H9 (cell line): ENCODE results near the gene NANOS3. TPM values are rescaled to one million over a fixed set of nuclear protein-coding genes. Genes with fewer than 3 reads are reported as not detected.
A peak's percentile ranks its signal among the peaks of the same experiment; 100 is the strongest.

Experiments
- DNase-seq: peaks from one replicate; pipeline ENCODE4 v3.0.0-alpha.2; 2017
- H2AFZ ChIP-seq: one replicate; pipeline ENCODE4 v1.6.1; 2013; ENCODE audit warnings: mild to moderate bottlenecking, low read length, control low read depth, moderate library complexity
- H2AK5ac ChIP-seq: 2 replicates; pipeline ENCODE4 v1.6.1; 2013; ENCODE audit warnings: low read length, control low read depth, mixed read lengths; ENCODE audit not compliant: insufficient read length
- H2BK120ac ChIP-seq: one replicate; pipeline ENCODE4 v1.6.1; 2013; ENCODE audit warnings: low read depth, mild to moderate bottlenecking, low read length, control low read depth, inconsistent platforms; ENCODE audit not compliant: poor library complexity, severe bottlenecking
- H2BK12ac ChIP-seq: 2 replicates; pipeline ENCODE4 v1.6.1; 2013; ENCODE audit warnings: low read length, control low read depth, mixed read lengths, low read depth; ENCODE audit not compliant: insufficient read length
- H2BK15ac ChIP-seq: 2 replicates; pipeline ENCODE4 v1.6.1; 2013; ENCODE audit warnings: low read depth, low read length, control low read depth
- H2BK20ac ChIP-seq: one replicate; pipeline ENCODE4 v1.6.1; 2013; ENCODE audit warnings: low read depth, mild to moderate bottlenecking, low read length, control low read depth, inconsistent platforms; ENCODE audit not compliant: poor library complexity, severe bottlenecking
- H2BK5ac ChIP-seq: 2 replicates; pipeline ENCODE4 v1.6.1; 2013; ENCODE audit warnings: low read length, control low read depth, mixed read lengths; ENCODE audit not compliant: insufficient read length
- H3K14ac ChIP-seq: 2 replicates; pipeline ENCODE4 v1.6.1; 2013; ENCODE audit warnings: low read length, control low read depth; ENCODE audit not compliant: insufficient read depth
- H3K18ac ChIP-seq: 2 replicates; pipeline ENCODE4 v1.6.1; 2013; ENCODE audit warnings: low read depth, mild to moderate bottlenecking, mixed read lengths, low read length, control low read depth; ENCODE audit not compliant: insufficient read length
- H3K23ac ChIP-seq: 2 replicates; pipeline ENCODE4 v1.6.1; 2013; ENCODE audit warnings: low read length, control low read depth, mixed read lengths, low read depth; ENCODE audit not compliant: insufficient read length
- H3K23me2 ChIP-seq: 2 replicates; pipeline ENCODE4 v1.6.1; 2013; ENCODE audit warnings: low read depth, mild to moderate bottlenecking, mixed read lengths, low read length, control low read depth; ENCODE audit not compliant: insufficient read length, poor library complexity, severe bottlenecking
- H3K27ac ChIP-seq: 2 replicates; pipeline ENCODE4 v1.5.1; 2013; ENCODE audit warnings: low read length, control low read depth, mixed read lengths, low read depth; ENCODE audit not compliant: insufficient read length
- H3K27me3 ChIP-seq: 2 replicates; pipeline ENCODE4 v1.6.1; 2013; ENCODE audit warnings: low read length, control low read depth, inconsistent platforms; ENCODE audit not compliant: insufficient read depth
- H3K4ac ChIP-seq: 2 replicates; pipeline ENCODE4 v1.6.1; 2013; ENCODE audit warnings: low read depth, mild to moderate bottlenecking, control low read depth, inconsistent platforms, low read length, moderate library complexity
- H3K4me1 ChIP-seq: 2 replicates; pipeline ENCODE4 v1.6.1; 2013; ENCODE audit warnings: low read length, control low read depth, inconsistent platforms; ENCODE audit not compliant: insufficient read depth
- H3K4me2 ChIP-seq: 2 replicates; pipeline ENCODE4 v1.6.1; 2013; ENCODE audit warnings: low read length, control low read depth, mixed read lengths; ENCODE audit not compliant: insufficient read length, insufficient read depth
- H3K56ac ChIP-seq: 2 replicates; pipeline ENCODE4 v1.6.1; 2013; ENCODE audit warnings: low read depth, mild to moderate bottlenecking, mixed read lengths, low read length, control low read depth; ENCODE audit not compliant: insufficient read length
- H3K79me1 ChIP-seq: 2 replicates; pipeline ENCODE4 v1.6.1; 2013; ENCODE audit warnings: low read depth, mild to moderate bottlenecking, moderate library complexity, low read length, control low read depth, inconsistent platforms; ENCODE audit not compliant: insufficient read depth, poor library complexity, severe bottlenecking
- H3K79me2 ChIP-seq: 2 replicates; pipeline ENCODE4 v1.6.1; 2013; ENCODE audit warnings: low read length, control low read depth, inconsistent platforms; ENCODE audit not compliant: insufficient read depth
- H3K9ac ChIP-seq: 2 replicates; pipeline ENCODE4 v1.6.1; 2013; ENCODE audit warnings: low read length, control low read depth, mixed read lengths; ENCODE audit not compliant: insufficient read length; ENCODE audit errors: extremely low read depth
- H3K9me3 ChIP-seq: one replicate; pipeline ENCODE4 v1.6.1; 2013; ENCODE audit warnings: low read depth, low read length, inconsistent platforms; ENCODE audit not compliant: control insufficient read depth
- H3T11ph ChIP-seq: one replicate; pipeline ENCODE4 v1.6.1; 2013; ENCODE audit warnings: mild to moderate bottlenecking, low read length, control low read depth, inconsistent platforms
- H4K20me1 ChIP-seq: one replicate; pipeline ENCODE4 v1.6.1; 2013; ENCODE audit not compliant: control insufficient read depth, insufficient read length, insufficient read depth
- H4K5ac ChIP-seq: 2 replicates; pipeline ENCODE4 v1.6.1; 2013; ENCODE audit warnings: low read depth, mild to moderate bottlenecking, mixed read lengths, low read length, control low read depth; ENCODE audit not compliant: insufficient read length
- H4K8ac ChIP-seq: replicated peaks from 2 replicates; pipeline ENCODE4 v1.6.1; 2013; ENCODE audit warnings: low read length, control low read depth, mixed read lengths, low read depth; ENCODE audit not compliant: insufficient read length
- H4K91ac ChIP-seq: 2 replicates; pipeline ENCODE4 v1.6.1; 2013; ENCODE audit warnings: low read depth, mild to moderate bottlenecking, moderate library complexity, mixed read lengths, low read length, control low read depth; ENCODE audit not compliant: insufficient read length
- H3K27ac Mint-ChIP-seq, 3 experiments: 2 replicates in 2 of 3; 3 replicates in 1 of 3; pipeline ENCODE4 v1.8.0; 2020 to 2021; ENCODE audit warnings: mixed read lengths in 3 of 3, mild to moderate bottlenecking in 1 of 3, moderate library complexity in 1 of 3
- H3K27me3 Mint-ChIP-seq: 2 replicates; pipeline ENCODE4 v1.8.0; 2021; ENCODE audit warnings: low read depth, mild to moderate bottlenecking, moderate library complexity, mixed read lengths
- H3K36me3 Mint-ChIP-seq, 3 experiments: 2 replicates in 2 of 3; 3 replicates in 1 of 3; pipeline ENCODE4 v1.8.0; 2020 to 2021; ENCODE audit warnings: low read depth in 3 of 3, mixed read lengths in 3 of 3; ENCODE audit not compliant: insufficient read depth in 1 of 3
- H3K4me1 Mint-ChIP-seq, 2 experiments: 2 replicates each; pipeline ENCODE4 v1.8.0; 2020; ENCODE audit warnings: mixed read lengths in 2 of 2
- H3K4me3 Mint-ChIP-seq, 2 experiments: 2 replicates in 1 of 2; 3 replicates in 1 of 2; pipeline ENCODE4 v1.8.0; 2020 to 2021; ENCODE audit warnings: mild to moderate bottlenecking in 2 of 2, mixed read lengths in 2 of 2, moderate library complexity in 1 of 2
- H3K9me3 Mint-ChIP-seq, 2 experiments: 2 replicates in 1 of 2; 3 replicates in 1 of 2; pipeline ENCODE4 v1.8.0; 2020; ENCODE audit warnings: mild to moderate bottlenecking in 2 of 2, mixed read lengths in 2 of 2, moderate library complexity in 1 of 2
- CTCF ChIP-seq: fragments of 200-600 bp; sonication (generic); conservative IDR thresholded peaks from 3 replicates; pipeline ENCODE4 v1.8.0; 2021; ENCODE audit warnings: antibody characterized with exemption, mild to moderate bottlenecking
- WGBS: extraction: QIAGEN DNeasy Blood & Tissue Kit; methylation state at CpG from one replicate; pipeline ENCODE4 v1.1.7; 2013; ENCODE audit warnings: missing lambda C conversion rate, low lambda C conversion rate, mixed read lengths; ENCODE audit not compliant: insufficient read length; ENCODE audit errors: extremely low coverage; 5-methylcytosine and 5-hydroxymethylcytosine counted together
- total RNA-seq: library from RNA; stranded (reverse); gene quantifications from 2 replicates; pipeline ENCODE4 v1.2.1, GENCODE V29; 2021

The NANOS3 gene
- total RNA-seq, 1 experiment from 2014 or later = not detected

DNA sequence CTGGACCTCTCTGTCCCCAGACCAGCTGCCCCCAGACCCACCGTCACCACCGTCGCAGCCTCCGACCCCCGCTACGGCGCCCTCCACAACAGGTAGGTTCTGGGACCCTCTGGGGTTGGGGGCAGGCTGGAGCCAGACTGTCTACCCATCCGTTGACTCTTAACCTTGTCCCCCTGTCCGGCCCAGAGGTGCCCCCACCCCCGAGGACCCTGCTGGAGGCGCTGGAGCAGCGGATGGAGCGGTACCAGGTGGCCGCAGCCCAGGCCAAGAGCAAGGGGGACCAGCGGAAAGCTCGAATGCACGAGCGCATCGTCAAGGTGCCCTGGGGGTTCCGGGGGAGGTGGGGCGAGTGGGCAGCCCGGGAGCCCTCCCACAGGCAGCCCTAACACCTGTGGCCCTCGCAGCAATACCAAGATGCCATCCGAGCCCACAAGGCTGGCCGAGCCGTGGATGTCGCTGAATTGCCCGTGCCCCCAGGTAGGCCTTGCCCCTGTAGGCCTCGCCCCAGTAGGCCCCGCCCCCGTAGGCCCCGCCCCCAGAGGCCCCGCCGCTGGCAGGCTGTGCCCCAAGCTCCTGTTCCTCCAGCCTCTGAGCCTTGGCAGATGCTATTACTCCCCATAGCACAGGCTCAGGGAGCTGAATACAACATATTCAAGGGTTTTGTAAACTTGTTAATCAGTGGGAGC, 41.9 kb downstream of the NANOS3 start:
- H3K79me2 ChIP-seq = no peaks in the 10 kb centered on the region
- H3K9me3 ChIP-seq = peaks cover 6% of the 10 kb centered on the region
- DNase-seq = peak; percentile 56
- Mint-ChIP-seq H3K27ac (no peak overlapping the region), H3K27me3 (no peaks in the 10 kb centered on the region), H3K36me3 (peaks cover 37 to 83% (median 62%) of the 10 kb centered on the region in 3 experiments), H3K4me1 (no peaks in the 10 kb centered on the region), H3K4me3 (no peak overlapping the region), H3K9me3 (peaks cover 8 to 12% of the 10 kb centered on the region in 2 experiments; a peak in 4 of 5 replicates)
- no peak overlapping the region for H2BK12ac ChIP-seq
- H2AFZ ChIP-seq = no peak overlapping the region
- H4K5ac ChIP-seq = no peak overlapping the region
- no peak overlapping the region for H3K27ac ChIP-seq
- no peak overlapping the region for H3K18ac ChIP-seq
- H3K27me3 ChIP-seq = no peaks in the 10 kb centered on the region
- H2BK5ac ChIP-seq = no peak overlapping the region
- no peak overlapping the region for H3K4ac ChIP-seq
- H4K20me1 ChIP-seq = no peaks in the 10 kb centered on the region
- no peaks in the 10 kb centered on the region for H3K23me2 ChIP-seq
- H4K91ac ChIP-seq = no peak overlapping the region
- no peak overlapping the region for H4K8ac ChIP-seq
- no peak overlapping the region for H2BK20ac ChIP-seq
- H3K79me1 ChIP-seq = no peaks in the 10 kb centered on the region
- no peak overlapping the region for H3K14ac ChIP-seq
- TF ChIP-seq CTCF = no peak
- WGBS = no CpG with 5 or more reads among the region's 34 CpGs
- no peak overlapping the region for H3K4me2 ChIP-seq
- no peak overlapping the region for H2BK15ac ChIP-seq
- no peak overlapping the region for H3K23ac ChIP-seq
- no peak overlapping the region for H2AK5ac ChIP-seq
- H3K4me1 ChIP-seq = no peaks in the 10 kb centered on the region
- no peak overlapping the region for H3K56ac ChIP-seq
- H3T11ph ChIP-seq = no peak overlapping the region
- H2BK120ac ChIP-seq = no peak overlapping the region
- H3K9ac ChIP-seq = no peak overlapping the region
